Activated CD8-positive, alpha-beta memory T cell treated with anti-CD3 and anti-CD28 coated beads, Interleukin-2, amount 50 U/mL, for 48 hours (primary cell): ENCODE results near the gene SSR1.
"Not testable (repeated sequence)": the region's sequence is repeated elsewhere in the genome, so short reads cannot be mapped to it uniquely, and the experiment has no call there.

Experiments used
- DNase-seq: peaks from one replicate; pipeline ENCODE4 v3.0.0-alpha.2; 2020

The SSR1 gene

GRCh38 chr6:7274525-7274924, 38.5 kb downstream of the SSR1 start:
- DNase-seq = not testable (repeated sequence)

- peak; percentile 47 for DNase-seq
Measured at GRCh38 chr6:7273709-7274108, 39.3 kb downstream of the SSR1 start.

GRCh38 chr6:7271205-7271534, 41.8 kb downstream of the SSR1 start:
- DNase-seq = no peak

- peak; percentile 42 for DNase-seq
Measured at GRCh38 chr6:7270320-7271204, 42.4 kb downstream of the SSR1 start.

- DNase-seq = peak; percentile 28
Measured at GRCh38 chr6:7269816-7270215, 43.2 kb downstream of the SSR1 start.

GRCh38 chr6:7268816-7269555, 44.0 kb downstream of the SSR1 start:
- peak; percentile 29 for DNase-seq

GRCh38 chr6:7268362-7268761, 44.6 kb downstream of the SSR1 start:
- peak; percentile 30 for DNase-seq

GRCh38 chr6:7267466-7268091, 45.4 kb downstream of the SSR1 start:
- DNase-seq = peak; percentile 48

GRCh38 chr6:7267071-7267465, 45.9 kb downstream of the SSR1 start:
- peak; percentile 46 for DNase-seq

- DNase-seq = peak; percentile 10
Measured at GRCh38 chr6:7265385-7265726, 47.6 kb downstream of the SSR1 start.

- peak; percentile 23 for DNase-seq
Measured at GRCh38 chr6:7264686-7265384, 48.2 kb downstream of the SSR1 start.

- DNase-seq = peak; percentile 37
Measured at GRCh38 chr6:7264041-7264440, 49.0 kb downstream of the SSR1 start.

GRCh38 chr6:7263519-7263805, 49.5 kb downstream of the SSR1 start:
- DNase-seq = not testable (repeated sequence)

- no peak for DNase-seq
Measured at GRCh38 chr6:7262746-7263518, 50.1 kb downstream of the SSR1 start.

- DNase-seq = no peak
Measured at GRCh38 chr6:7261852-7262461, 51.0 kb downstream of the SSR1 start.

GRCh38 chr6:7261032-7261841, 51.8 kb downstream of the SSR1 start:
- DNase-seq = peak; percentile 71

GRCh38 chr6:7260291-7261031, 52.5 kb downstream of the SSR1 start:
- DNase-seq = no peak

- DNase-seq = no peak
Measured at GRCh38 chr6:7258231-7258763, 54.7 kb downstream of the SSR1 start.

GRCh38 chr6:7257521-7258230, 55.3 kb downstream of the SSR1 start:
- DNase-seq = no peak

- no peak for DNase-seq
Measured at GRCh38 chr6:7256785-7257184, 56.2 kb downstream of the SSR1 start.
